ENCODE measurements around the gene SORBS1.

SORBS1 gene

GRCh38 chr10:95511314-95511713 is 49.9 kb downstream of the SORBS1 start:
- DNase-seq = no peak

GRCh38 chr10:95509251-95509650 is 51.9 kb downstream of the SORBS1 start:
- DNase-seq = no peak

- no peak for DNase-seq
Observed at GRCh38 chr10:95508730-95509129, 52.4 kb downstream of the SORBS1 start.

DNA sequence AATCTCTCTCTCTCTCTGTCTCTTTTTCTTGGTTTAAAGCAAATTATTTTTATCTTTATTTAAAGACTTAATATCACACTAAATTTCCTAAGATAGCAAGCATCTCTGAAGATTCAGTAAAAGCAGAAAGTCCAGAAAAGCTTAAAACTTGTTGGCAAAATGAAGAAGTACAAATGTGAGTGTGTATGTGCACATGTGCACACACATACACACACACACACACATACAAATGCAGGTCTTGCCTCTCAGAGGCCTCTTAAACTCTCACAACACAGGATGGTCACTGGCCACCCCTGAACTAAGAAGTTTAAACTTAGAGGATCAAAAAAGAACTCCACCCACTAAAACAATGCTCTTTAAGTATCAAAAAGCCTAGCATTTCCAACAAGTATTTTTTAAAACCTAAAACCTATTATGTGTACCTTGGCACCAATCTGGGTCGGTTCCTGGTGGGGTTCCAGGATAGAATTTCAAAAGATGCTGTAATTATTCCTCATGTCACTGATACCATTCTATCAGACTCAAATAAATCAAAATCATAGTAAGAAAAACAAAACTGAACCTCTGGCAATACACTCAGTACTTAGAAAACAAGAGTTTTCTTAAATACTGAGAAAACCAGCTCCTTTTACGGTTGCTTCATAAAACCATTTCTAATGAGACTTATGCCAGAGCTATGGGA is 55.0 kb downstream of the SORBS1 start:
- DNase-seq = no peak

- DNase-seq = no peak
Observed at GRCh38 chr10:95505641-95506040, 55.5 kb downstream of the SORBS1 start.

DNA sequence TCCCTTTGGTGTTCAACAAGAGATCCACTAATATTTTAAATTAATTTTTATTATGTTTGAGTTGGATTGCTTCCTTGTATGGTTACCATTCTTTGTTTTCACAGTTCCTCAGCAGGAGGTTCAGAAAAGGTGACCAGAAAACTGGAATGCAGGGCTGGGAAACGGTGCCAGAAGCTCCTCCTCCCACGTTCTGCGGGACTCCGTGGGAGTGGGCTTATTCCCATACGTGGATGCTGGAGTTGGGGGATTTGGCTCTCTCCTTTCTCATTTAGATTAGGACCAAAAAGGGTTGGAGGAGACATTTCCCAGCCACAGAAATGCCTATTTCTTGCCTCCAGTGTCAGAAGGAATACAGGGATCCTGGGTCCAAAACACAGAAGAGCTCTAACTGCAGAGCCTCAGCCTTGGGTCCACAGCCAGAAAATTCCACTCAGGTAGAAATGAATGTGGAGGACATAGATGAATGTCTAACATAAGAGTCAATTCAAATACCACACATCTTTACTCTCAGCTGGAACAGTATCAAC is 56.0 kb downstream of the SORBS1 start:
- DNase-seq = no peak

DNA sequence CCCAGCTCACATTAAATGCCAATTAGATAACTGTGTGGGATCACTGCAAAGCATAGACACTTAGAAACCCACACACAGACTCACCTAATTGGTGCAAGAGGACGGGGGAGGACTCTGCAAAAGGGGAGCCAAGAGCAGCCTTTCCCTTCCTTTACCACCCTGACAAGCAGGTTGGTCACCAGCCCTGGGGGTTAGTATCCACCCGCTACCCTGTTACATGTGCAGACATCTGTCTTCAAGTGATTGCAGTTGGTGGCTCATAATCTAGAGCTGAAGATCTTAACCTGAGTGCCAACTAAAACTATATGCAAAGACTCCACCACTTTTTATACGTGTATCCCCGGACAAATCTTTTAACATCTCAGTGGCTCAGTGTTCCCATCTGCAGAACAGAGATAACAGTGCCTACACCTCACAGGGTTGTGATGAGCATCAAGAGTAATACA is 56.9 kb downstream of the SORBS1 start:
- DNase-seq = no peak

DNA sequence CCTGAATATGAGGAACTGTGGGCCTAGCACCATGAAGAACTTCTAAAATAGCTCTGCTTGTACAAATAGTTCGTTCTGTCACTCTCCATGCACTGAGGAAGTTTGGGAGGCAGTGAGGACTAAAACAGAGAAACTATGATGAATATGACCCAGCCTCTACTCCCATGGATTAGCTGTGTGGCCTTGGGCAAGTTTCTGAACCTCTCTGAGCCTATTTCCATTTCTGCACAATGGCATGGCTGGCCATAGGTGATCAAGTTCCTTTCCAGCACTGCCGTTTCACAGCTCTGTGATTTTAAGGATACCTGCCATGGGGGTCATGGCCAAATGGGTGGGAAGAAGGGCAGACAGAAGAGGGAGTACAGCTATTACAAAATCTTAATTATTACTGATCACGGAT is 57.6 kb downstream of the SORBS1 start:
- DNase-seq = no peak

GRCh38 chr10:95503001-95503400 is 58.2 kb downstream of the SORBS1 start:
- DNase-seq = no peak

DNA sequence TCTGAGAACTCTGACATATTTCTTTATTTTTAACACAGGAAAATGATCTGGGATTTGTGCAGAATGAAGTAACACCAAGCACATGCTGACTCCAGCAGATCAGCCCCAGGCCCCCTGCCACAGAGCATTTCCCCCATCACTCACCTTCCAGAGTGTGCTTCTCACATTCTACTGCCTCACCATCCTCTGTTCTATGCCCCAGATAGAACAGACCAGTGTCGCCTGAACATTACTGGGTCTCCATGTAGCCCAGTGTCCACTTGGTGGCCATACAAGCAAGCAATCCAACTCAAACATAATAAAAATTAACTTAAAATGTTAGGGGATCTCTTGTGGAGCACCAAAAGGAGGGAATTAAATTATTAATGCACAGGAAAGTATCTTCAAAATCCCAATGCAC is 58.8 kb downstream of the SORBS1 start:
- no peak for DNase-seq

DNA sequence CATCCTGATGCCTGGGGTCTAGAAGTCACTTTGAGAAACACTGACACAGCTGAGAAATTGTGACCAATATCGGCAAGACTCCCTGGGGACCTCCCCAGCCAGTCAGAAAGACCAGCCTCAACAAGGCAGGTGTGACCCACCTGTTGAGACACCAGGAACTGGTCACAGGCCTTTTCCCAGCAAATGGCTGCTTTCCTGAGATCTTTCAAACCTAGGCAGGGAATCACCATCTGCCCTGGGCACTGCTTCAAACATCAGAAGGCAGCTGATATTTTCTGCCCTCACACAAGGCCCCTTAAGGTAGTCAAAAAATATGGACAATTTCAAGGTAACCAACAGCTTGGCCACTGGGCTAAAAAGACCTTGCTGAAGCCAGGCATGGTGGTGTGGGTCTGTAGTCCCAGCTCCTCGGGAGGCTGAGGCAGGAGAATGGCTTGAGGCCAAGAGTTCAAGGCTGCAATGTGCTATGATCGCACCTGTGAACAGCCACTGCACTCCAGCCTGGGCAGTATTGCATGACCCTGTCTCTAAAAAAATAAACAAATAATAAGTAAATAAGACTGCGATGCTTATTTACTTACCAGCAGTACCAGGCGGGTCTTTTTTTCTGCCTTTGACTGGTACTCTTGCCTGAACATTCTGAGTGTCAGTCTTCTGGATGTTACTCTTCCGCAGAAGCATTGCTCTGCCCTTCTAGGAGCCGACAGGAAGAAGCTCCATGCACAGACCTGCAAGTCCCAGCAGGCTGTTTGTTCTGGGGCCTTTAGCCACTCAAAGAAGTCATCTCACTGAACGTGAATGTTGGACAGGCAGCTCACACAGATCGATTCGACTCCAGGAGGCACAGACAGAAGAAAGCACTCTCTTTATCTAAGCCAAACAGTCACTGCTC is 59.7 kb downstream of the SORBS1 start:
- DNase-seq = no peak

DNA sequence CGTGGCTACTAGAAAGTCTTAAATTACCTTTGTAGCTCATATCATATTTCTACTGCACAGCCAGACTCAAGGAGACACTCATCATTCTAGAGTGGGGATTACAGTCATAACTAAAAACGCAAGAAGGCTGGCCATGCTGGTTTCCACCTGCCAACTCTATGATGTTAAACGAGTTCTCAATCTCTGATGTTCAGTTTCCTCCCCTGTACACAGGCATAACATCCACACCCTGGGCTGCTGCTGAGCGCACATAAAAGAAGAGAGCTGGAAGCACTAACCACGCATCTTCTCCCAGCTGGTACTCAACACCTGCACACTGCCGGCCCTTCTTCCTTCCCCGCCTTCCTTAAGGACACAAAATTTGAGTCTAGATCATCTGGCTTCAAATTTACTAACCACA is 60.5 kb downstream of the SORBS1 start:
- DNase-seq = no peak

DNA sequence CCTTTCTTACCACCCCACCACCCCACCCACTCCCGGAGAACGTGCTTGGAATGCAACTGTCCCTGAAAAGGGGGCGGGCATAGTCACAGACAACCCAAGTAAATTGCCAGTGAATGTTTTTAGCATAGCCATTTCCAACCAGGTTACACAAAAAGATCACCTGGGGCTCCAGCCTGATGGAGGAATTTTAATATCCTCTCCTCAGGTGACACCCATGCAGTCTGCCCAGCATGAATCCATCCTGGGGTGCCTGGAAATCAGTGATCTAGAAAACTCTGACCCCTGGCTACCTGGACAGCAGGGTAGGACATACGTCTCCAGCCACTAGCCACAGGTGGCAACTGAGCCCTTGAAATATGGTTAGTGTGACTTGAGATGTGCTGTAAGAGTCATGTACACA is 61.1 kb downstream of the SORBS1 start:
- DNase-seq = no peak

GRCh38 chr10:95499482-95499989 is 61.6 kb downstream of the SORBS1 start:
- no peak for DNase-seq

GRCh38 chr10:95496951-95497350 is 64.2 kb downstream of the SORBS1 start:
- no peak for DNase-seq

GRCh38 chr10:95496246-95496911 is 64.8 kb downstream of the SORBS1 start:
- DNase-seq = no peak

DNA sequence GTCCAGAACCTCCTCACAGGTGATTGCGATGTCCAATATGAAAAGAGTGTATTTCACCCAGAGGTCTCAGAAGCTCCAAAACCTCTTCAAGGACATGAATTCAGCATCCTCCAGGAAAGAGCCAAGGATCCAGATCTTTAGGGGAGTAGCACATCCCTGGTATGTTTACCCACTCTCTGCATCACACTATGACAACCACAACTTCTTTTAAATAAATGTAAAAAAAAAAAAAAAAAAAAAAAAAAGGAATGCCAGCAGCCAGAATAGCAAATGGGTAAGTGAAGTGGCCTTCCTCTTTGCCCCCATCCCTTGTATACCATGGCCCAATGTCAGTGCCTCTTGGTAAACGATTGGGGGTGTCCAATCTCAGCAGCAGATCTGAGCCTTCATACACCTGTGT is 67.3 kb downstream of the SORBS1 start:
- no peak for DNase-seq

- no peak for DNase-seq
Observed at GRCh38 chr10:95487994-95488393, 73.2 kb downstream of the SORBS1 start.

GRCh38 chr10:95485056-95485844 is 75.9 kb downstream of the SORBS1 start:
- peak; percentile 21 for DNase-seq

- no peak for DNase-seq
Observed at GRCh38 chr10:95482501-95483233, 78.5 kb downstream of the SORBS1 start.

DNA sequence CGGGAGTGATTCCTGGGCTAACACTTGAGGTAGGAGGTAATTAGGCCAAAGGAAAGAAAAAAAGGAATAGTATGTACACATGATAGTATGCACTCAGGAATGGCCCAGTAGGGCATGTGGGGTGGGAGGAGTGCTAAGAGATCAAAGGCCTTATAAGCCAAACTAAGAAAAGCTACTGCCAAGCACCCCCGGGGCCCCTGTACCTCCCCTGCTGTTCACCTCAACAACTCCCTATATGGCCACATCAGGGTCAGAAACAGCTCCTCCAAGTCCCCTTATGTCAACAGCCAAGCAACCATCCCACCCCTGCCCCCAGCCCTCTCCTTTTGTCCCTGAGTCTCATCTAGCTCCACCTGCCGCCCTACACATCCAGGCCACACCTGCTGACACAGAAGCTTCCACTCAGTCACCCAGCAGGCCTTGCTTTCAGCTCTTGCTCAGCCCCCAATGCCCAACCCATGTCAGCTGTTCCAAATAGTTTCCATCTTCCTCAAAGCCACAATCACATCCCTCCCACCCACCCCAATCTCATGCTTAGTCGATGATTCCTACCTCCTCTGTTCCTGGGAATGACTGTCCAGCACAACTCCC is 80.2 kb downstream of the SORBS1 start:
- DNase-seq = no peak
